GM18526 (cell line): ENCODE data around the gene ARMH1.

Experiments used
- POLR2A ChIP-seq: IDR thresholded peaks from 3 replicates; pipeline ENCODE4 v1.6.1; 2011; ENCODE audit not compliant: insufficient read length; ENCODE audit errors: extremely low read depth

The ARMH1 gene

GRCh38 chr1:44653107-44653964, 21.2 kb upstream of the ARMH1 start:
- peak; percentile 5 for TF ChIP-seq POLR2A

- TF ChIP-seq POLR2A: no peak
Measured at GRCh38 chr1:44654621-44655187, 19.8 kb upstream of the ARMH1 start.

- no peak for TF ChIP-seq POLR2A
Measured at GRCh38 chr1:44655609-44656008, 18.9 kb upstream of the ARMH1 start.

- TF ChIP-seq POLR2A: no peak
Measured at GRCh38 chr1:44659566-44659965, 14.9 kb upstream of the ARMH1 start.

GRCh38 chr1:44660176-44660575, 14.3 kb upstream of the ARMH1 start:
- no peak for TF ChIP-seq POLR2A

GRCh38 chr1:44661781-44662682, 12.5 kb upstream of the ARMH1 start:
- TF ChIP-seq POLR2A: no peak

GRCh38 chr1:44662683-44663030, 11.9 kb upstream of the ARMH1 start:
- TF ChIP-seq POLR2A: no peak

GRCh38 chr1:44663417-44663816, 11.1 kb upstream of the ARMH1 start:
- no peak for TF ChIP-seq POLR2A

- no peak for TF ChIP-seq POLR2A
Measured at GRCh38 chr1:44664730-44665370, 9.7 kb upstream of the ARMH1 start.

GRCh38 chr1:44670751-44671640, 3.5 kb upstream of the ARMH1 start:
- TF ChIP-seq POLR2A: no peak

- no peak for TF ChIP-seq POLR2A
Measured at GRCh38 chr1:44672254-44672955, 2.1 kb upstream of the ARMH1 start.

GRCh38 chr1:44672961-44673674, 1.4 kb upstream of the ARMH1 start:
- TF ChIP-seq POLR2A: no peak

- no peak for TF ChIP-seq POLR2A
Measured at GRCh38 chr1:44673675-44674112, 820 bp upstream of the ARMH1 start.
